ENCODE data around the gene FEZF1.
"Not testable (repeated sequence)": the region's sequence is repeated elsewhere in the genome, so short reads cannot be mapped to it uniquely, and the experiment has no call there.

Gene FEZF1

DNA sequence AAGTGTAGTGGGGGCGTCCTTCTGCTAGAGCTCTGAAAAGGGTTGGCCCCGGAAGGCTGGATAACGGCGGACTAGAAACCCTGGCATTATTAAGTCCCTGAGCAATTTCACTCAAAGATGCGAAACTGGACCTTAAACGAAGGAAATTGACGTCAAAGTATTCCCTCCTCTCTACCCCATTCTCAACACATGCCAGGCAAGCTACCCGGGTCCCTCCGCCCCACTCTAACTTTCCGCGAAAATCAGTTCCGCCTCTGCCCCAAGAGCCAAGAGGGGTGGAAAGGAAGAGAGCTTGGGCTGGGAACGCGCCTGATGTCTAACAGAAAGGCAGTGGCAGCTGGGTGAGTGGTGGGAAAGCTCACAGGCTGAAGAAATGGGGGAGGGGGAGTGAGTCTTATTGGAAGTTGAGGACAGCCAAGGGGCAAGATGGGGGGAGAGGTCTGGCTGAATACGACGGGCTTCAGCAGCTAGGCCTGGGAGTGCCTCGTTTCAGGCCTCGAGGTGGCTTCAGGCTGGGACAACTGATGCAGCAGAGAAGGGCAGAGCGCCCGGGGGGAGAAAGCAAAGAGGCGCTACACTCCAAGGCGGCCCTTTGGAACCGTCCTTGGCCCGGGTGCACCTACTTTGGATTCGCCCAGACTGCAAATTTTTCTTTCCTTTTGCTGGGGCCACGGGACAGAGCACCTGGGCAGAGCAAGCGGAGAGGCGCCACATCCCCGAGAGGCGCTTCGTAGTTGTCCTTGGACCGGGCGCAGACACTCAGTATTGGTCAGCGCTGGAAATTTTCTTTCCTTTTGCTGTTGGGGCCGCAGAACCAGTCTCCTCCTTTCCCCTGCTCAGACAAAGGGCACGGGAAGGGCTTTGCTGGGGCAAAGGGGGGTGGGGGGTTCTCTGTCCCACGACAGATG lies 2.0 kb upstream of the FEZF1 start:
- no peak for DNase-seq

DNA sequence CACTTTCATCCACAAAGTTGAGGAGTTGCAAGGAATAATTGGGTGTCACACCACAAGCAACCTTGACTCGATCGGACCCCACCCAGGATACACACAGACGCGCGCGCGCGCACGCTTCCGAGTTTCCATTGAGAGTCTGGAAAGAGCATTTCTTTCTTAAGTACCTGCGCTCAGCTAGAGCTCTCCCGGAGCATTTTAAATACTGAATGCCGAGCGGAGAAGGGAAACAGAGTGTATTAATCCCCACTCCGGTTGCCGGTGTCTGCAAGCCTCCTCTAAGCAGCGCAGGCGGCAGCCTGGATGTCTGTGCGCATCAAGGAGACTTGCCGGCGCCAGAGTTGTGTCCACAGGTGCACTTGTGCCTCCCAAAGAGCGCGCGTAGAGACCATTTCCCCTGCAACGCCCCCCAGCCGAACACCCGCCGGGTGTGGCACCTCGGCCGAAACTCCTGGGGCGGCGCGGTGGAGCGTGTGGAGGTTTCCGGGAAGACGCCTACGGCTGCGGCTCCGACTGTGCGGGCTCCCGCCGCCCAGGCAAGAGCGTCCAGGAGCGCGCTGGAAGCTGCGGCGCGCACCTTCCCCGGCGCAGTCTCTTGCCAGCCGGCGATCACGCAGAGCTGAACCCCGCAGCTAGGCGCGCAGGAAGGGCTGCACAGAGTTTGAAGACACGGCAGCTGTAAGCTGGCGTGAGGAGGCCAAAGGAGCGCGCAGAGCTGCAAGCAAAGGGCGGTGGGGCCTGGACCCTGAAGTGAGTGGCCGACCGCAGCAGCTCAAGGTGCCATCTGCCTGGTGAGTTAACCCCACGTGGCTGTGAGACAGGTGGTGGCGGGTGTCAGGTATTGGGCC lies 1.1 kb upstream of the FEZF1 start:
- DNase-seq, result no peak

DNA sequence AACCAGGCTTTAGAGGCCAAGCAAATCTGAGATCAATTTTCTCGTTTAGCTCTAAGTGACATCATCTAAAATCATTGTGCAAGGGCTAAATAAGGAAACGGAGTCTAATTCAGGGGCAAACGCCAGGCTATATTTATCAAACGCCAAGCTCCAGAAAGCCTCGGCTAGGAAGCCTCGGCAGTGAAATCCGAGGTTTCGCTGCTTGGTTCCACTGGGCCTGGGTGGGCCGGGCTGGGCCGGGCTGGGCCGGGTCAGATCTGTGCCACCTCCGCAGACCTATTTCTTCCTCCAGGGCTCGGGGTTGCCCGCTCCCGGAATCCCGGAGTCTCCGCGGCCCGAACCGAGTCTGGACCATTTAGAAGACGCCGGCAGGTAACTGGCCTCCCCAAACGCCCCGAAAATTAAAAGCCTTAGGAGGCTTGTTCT lies 459 bp upstream of the FEZF1 start:
- DNase-seq, result no peak

DNA sequence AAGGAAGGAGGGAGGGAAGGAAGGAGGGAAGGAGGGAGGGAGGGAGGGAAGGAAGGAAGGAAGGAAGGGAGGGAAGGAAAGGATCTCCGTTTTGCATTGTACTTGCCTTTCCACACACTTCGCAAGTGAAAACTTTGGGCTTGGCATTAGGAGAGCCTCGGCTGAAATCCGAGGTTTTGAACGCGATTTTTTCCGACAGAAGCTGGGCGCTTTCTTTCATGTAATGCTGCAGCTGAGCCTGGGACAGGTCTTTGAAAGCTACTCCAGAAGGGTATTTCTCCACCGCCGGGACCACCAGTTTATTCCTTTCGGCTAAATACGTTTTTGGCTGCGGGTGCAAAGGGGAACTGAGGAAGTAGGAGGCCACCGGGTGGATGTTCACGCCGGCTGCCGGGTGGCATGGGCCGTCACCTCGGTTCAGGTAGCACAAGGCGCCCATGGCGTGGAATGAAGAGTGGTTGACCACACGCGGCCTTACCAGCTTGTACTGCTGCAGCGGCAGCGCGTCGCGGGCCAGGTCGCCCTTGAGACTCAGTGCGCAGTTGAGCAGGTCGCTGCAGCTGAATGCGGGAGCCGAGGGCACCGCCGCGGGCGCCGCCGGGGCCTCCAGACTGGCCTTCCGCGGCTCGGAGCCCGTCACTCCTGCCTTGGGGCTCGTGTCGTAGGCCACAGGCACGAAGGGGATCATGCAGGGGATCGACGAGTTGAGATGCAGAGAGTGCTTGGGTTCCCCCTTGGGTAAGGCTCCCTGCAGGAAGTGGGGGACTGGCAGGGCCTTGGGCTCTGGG lies 825 bp downstream of the FEZF1 start:
- no peak for DNase-seq

DNA sequence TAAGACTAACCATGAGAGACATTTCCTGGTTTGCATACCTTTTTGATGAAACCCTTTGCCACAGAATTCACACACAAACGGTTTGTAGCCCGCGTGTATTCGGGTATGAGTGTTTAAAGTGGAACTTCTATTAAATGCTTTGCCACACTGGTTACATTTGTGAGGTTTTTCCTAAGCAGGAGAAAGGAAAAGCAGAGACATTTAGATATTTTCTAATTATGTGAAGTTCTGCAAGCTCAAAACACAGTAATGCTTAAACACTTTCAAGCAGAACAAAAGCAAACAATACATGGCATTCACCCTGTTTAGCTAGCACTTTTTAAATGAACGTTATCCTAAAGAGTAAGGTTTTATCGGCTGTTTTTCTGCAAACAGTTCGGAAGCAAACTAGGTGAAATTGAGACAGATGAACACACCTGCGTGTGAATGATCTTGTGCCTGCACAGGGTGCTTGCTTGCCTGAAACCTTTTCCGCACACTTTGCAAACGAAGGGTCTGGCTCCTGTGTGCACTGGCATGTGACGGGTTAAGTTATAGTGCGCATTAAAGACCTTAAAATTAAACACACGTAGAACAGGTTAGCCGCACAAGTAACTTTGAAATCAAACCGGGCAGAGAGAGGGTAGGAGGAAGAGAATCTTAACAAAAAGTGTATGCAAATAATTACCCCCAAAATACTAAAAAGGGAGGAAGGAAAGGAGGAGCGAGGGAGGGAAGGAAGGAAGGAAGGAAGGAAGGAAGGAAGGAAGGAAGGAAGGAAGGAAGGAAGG lies 1.6 kb downstream of the FEZF1 start:
- DNase-seq, result no peak

GRCh38 chr7:122301858-122302760 lies 2.4 kb downstream of the FEZF1 start:
- no peak for DNase-seq

- DNase-seq, result no peak
Measured at GRCh38 chr7:122300956-122301833, 3.4 kb downstream of the FEZF1 start.

GRCh38 chr7:122300211-122300932 lies 4.2 kb downstream of the FEZF1 start:
- DNase-seq, result no peak

GRCh38 chr7:122299624-122300210 lies 4.8 kb downstream of the FEZF1 start:
- DNase-seq, result no peak

DNA sequence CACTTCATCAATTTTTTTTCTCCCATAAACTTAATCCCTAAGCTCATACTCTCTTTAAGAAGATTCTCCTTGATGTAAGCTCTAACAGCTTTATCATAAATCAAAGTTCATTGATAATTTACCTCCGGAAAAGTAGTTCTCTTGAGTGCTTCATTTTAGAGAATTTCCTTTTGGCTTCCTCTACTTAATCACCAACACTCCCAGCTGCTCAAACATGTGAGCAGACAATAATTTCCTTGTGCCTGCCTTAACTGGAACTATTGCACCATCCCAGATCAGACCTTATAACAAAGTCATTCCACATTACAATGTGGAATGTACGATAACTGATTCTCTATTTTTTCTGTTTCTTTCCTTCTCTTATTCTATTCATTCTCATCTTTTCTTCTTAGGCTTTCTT lies 5.9 kb downstream of the FEZF1 start:
- DNase-seq, result no peak

- DNase-seq, result no peak
Measured at GRCh38 chr7:122298131-122298530, 6.4 kb downstream of the FEZF1 start.

DNA sequence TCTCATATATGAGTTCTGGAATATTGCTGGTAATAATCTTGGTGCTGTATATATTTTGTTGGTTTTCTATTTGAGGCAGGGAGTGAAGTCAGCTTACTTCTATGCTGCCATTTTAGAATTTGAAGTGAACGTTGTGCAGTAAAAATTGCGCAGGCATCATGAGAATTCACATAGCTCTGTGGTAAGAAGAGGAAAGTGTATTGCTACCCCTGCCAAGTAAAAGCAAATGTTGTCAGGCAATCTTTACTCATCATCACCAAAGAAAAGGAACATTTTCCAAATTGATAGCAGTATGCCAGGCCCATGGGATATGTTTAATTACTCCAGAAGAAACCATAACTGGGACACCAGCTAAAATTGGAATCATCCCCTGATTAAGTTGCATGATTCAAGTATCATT lies 13.4 kb downstream of the FEZF1 start:
- no peak for DNase-seq

GRCh38 chr7:122290476-122290875 lies 14.1 kb downstream of the FEZF1 start:
- DNase-seq, result no peak

DNA sequence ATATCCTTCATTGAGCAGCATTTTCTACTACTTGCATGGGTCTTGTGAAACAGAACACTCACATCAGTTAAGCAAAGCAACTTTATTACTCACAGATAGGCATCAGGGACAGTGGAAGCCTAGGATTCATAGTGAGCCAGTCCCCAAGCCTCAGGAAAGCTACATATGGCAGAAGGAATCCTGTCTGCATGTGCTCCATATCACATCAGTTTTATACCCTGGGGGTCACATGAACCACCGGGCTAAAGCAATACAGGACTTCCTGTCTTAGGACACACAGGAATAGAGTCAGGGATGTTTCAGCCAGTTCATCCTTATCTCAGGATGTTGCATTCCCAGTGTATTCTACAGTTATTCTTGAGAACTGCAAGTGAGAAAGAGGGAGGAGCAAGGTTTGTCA lies 15.1 kb downstream of the FEZF1 start:
- no peak for DNase-seq

DNA sequence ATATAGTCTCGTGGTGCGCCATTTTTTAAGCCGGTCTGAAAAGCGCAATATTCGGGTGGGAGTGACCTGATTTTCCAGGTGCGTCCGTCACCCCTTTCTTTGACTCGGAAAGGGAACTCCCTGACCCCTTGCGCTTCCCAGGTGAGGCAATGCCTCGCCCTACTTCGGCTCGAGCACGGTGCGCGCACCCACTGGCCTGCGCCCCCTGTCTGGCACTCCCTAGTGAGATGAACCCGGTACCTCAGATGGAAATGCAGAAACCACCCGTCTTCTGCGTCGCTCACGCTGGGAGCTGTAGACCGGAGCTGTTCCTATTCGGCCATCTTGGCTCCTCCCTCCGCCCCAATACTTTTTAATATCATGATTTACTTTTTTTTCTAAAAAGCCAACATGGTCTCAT lies 19.9 kb downstream of the FEZF1 start:
- not testable (repeated sequence) for DNase-seq

DNA sequence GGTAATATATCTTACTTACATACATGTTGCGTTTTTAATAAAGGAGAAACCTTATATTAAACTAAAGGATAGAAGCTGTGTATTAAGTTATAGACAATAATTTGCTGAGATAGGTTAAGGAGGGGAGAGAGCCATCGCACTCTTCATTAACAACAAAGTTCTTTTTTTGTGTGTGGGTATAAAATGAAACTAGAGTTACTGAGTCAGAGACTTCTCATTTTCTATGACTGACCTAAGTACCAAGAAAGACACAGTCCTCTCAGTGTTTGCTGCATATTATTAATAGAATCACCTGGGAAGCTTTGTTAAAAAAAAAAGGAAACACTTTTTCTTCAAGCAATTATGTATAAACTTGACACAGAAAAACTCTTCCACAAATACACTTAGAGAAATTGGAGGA lies 31.4 kb downstream of the FEZF1 start:
- no peak for DNase-seq

DNA sequence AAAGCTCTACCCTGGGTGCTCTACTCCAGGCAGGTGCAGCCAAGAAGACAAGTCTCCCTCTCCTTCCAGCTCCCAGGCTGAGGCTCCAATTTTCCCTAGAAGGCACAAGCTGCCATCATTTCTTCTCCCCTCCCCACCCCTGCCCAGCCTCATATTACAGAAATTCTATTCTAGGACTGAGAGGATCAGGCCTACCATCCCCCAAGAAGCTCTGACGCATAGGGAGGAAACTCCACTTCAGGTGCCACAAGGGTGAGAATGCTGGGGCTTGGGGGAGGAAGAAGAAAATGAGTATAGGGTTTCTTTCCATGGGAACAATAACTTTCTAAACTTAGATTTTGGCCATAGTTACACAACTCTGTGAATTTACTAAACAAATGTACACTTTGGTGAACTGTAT lies 35.3 kb downstream of the FEZF1 start:
- DNase-seq, result no peak

DNA sequence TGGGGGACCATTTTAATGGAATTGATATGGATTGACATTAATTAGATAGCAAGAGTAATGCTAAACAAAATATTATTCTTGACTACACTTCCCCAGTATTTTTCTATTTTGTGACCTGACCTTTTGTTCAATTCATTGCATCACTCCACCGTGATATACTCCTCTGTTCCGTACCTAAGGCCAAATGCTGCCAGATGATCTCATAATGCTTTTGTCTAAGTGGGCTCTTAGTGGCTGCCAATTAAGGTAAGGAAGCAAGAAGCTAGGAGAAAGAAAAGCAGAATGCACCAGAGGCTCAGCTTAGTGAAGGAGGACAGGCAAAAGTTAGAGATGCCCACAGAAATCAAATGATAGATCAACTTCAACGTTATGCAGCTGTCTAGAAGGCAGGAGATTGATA lies 36.4 kb downstream of the FEZF1 start:
- no peak for DNase-seq

DNA sequence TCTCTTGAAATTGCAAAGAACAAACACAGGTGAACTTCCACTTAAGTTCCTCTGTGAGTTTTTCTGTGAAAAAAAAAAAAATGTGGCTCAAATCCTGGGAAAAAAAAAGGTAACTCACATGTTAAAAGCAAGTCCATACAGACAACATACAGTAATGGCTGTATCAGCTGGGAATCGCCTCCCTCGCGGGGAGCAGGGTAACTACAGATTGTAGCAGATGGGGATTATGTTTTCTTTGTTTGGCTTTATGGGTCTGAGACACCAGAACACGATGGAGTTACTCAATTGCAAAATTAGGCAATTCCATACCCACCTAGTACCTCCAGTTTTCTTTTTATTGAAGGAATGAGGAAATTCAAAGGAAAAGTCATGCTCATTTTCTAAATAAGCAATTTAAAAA lies 42.3 kb downstream of the FEZF1 start:
- no peak for DNase-seq

Measured in KG1 (cell line).